ENCODE results near the gene SERPINB11.
"Not testable (repeated sequence)": the region's sequence is repeated elsewhere in the genome, so short reads cannot be mapped to it uniquely, and the experiment has no call there.

Gene SERPINB11

DNA sequence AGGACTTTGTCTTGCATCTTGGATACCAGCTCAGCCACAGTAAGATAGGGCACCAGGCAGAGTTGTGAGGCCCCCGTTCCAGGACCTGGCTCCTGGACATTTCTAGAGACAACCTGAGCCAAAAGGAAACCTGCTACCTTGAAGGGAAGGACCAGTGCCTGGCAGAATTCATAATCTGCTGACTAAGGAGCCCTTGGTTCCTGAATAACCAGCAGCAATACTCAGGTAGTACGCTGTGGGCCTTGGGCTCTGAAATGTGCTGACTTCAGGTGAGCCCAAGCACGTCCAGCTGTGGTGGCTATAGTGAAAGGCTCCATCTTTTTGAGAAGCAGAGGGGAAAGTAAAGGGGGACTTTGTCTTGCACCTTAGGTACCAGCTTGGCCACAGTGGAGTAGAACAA, 28.5 kb downstream of the SERPINB11 start:
- no peak for DNase-seq

DNA sequence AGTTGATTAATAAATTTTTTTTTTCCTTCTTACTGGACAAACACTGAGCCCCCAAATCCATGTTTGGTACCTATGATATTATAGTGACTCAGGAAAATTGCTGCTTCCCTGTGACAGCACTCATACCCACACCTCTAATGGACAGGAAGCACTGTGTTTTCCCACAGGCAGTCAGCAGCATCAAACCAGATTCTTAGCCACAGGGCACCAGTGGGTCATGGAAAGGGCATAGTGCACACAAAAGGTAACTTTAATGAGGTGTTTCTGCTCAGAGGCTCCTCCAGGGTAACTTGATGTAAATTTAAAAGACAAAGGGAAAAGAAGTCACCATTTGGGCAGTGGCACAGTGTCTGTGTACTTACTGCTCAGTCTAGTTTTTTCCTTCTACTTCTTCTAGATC, 34.1 kb downstream of the SERPINB11 start:
- no peak for DNase-seq

DNA sequence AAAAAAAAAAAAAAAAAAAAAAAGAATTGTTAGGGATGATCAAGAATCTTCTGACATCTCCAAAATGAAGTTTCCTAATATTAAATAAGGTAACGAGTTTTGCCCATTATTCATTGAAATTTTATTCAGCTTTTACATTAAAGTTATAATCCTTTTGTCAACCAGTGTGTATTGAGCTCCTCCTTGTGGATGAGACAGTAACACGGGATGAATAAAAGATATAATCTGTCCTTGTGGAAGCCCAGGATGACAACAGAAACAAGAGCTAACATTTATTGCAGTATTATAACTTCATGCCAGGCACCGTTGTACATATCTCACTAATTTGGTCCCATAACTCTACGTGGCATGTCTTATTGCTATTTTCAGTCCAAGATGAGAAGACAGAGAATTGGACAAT, 39.0 kb downstream of the SERPINB11 start:
- no peak for DNase-seq

DNA sequence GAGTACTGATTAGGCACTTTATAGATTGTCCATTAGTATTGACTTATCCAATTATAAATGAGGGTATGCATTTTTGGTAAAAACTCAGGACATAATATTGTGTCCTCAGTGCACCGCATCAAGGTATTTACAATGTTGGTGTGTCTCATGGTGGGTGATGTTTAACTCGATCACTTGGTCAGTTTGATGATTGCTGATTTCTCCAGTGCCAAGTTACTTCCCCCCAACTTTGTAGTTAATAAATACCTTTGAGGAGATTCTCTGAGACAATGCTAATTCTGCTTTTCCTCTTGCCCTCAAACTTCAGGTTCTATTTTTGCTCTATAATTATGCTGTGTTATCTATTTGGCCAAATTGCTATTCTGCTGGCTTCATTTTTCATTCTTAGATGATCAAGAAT, 44.2 kb downstream of the SERPINB11 start:
- DNase-seq: no peak

DNA sequence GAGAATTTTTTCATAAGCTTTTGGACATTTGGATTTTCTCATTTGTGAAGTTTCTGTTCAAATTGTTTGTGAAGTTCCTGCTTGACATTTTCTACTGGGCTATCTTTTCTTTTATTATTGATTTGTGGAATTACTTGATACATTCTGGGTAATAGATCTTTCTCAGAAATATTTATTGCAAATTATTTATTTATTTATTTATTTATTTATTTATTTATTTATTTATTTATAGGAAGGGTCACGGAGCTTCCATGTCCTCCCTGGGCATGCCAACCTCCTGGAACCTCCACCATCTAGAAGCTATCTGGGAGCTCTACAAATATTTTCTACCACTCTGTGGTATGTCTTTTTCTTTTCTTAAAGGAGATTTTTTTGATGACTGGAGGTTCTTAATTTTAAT, 46.7 kb downstream of the SERPINB11 start:
- DNase-seq: no peak

DNA sequence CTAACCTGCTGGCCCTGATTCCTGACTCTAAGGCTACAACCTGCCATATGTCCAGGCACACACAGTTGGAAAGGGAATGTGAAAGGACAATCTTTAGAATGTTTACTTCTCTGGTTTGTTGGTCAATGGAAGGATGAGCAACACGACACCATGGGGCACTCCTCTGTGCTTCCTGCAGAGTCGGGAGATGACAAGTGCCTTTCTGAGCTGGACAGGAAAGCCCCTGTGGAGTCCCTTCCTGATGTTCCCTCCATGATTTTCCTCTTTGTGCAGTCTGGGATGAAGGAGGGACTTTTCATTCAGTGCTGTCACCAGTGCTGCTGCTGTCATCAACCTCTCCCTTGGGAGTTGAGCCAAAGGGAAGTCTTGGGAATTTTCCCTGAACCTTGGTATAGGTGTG, 49.9 kb downstream of the SERPINB11 start:
- DNase-seq: no peak

DNA sequence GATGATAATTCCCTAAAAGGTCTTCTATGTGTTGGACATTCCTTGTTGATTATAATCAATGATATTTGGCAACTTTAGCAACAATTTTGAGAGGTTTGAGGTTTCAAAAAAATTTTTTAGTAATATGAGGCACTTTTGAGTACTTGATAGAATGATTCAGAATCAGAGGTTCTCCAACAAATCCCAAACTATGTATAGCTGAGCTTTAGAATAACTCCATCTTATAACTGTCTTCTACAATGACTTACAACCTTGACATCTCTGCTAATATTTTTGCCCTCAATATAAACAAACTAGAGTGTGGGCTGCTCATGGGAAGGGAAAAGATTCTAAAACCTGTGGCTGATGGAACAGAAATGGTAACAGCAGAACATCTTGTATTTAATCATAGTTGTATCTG, 50.9 kb downstream of the SERPINB11 start:
- no peak for DNase-seq

DNA sequence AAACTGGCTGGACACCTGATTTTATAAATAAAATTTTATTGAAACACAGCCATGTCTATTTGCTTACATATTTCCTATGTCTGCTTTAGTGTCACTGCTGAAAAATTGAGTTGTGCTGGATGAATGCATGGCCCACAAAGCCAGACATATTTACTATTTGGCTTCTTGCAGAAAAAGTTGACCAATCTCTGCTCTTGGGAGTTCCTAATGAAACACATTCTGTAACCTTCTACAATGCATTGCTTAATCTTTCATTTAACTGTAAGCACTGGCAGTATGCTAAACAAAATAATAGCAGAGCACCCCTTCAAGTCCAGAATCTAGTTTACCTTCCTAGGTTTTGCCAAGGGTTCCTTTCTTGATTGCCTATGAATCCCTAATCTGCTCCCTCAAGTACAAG, 54.8 kb downstream of the SERPINB11 start:
- DNase-seq: no peak

DNA sequence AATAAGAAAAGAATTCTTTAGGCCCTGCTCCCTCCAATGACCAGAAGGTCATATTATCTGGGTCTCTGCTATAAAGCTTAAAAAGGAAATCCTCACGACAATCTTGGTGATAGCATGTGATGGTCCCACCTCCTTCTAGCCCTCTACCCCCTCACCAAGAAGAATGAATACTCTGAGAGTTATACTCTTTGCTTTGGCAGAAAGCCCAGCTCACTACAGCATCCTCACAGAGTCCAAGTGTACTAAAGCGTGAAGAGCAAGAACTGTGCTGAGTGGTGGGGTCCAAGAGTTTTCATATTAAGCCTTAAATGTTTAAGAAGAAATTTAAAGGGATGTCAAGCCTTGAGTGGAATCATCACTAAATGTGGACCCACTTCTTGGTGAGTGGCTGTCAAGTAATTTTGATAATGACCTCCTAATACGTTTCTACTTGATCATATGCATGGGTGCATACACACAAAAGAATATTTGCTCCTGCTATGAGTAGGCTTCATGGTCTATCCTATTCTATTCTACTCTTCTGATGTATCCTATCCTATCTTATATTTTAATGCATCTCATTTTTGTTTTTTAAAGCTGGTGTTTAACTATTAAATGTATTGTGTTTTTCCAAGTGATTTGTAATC, 56.0 kb downstream of the SERPINB11 start:
- DNase-seq: no peak

DNA sequence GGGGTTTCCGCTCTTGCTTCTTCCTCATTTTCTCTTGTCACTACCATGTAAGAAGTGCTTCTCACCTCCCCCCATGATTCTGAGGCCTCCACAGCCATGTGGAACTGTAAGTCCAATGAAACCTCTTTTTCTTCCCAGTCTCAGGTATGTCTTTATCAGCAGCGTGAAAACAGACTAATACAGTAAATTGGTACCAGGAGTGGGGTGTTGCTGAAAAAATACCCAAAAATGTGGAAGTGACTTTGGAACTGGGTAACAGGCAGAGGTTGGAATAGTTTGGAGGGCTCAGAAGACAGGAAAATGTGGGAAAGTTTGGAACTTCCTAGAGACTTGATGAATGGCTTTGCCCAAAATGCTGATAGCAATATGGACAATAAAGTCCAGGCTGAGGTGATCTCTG, 57.0 kb downstream of the SERPINB11 start:
- DNase-seq: not testable (repeated sequence)

DNA sequence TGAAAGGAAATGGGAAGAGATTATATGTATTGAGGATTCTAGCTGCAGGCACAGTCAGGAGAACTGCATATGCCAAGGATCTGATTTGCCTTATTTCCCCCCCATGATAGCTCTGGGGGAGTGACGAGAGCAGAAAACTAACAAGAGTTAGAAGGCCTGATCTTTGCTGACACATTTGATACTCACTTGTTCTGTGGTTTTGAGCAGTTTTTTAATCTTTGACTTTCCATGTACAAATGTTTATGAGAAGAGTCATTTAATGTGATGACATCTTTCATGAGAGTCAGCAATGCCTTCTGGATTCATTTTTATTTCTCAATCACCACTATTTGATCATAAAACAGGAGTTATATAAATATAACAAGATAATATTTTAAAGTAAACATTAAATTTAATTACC, 59.8 kb downstream of the SERPINB11 start:
- no peak for DNase-seq

DNA sequence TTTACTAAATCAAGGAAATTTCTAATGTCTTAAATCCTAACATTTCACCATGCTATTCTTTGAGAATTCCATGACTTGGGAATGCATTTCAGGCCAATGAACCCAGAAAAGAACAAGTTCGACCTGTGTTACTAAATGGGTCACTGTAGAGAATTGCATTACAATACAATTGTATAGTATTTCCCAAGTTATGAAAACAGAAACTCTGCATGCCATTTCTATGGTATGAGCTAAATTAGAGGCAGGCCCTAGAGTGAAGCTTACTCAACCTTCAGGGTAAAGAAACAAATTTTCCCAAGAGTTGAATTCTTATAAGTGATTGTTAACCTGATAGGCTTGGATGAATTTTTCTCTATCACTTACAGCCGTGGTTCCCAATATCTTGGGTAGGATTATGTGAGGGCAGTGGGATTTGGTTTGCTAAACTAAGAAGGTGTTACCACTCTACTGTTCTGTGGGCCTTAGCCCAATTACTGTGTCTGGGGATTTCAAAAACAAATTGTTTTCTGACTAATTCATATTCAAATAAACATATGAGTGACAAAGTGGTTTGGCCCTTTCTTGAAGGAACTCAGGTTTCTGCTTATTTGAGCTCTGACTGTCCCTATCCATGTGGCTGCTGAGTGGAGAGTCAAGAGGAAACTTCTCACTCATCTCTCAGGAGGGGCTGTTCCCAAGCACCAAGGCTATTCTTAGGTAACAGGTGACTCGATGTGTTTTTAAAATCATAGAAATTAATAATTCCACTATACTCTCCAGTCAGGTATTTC, 61.3 kb downstream of the SERPINB11 start:
- DNase-seq: no peak

DNA sequence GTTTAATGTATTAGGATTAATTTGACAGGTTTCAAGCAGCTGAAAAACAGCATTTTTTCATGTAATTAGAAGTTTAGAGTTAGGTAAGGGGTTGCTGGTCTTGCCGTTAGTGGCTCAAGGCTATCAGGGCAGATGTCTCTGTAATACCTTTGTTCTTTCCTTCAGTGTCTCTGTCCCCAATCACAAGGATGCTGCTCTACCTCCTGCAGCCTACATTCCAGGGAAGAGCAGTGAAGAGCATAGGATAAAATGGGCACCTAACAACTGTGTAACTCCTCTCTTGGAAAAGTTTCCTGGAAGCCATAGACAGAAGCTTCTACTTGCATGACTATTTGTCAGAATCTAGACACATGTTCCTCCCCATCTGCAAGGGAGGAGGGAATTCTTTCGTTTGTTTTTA, 63.1 kb downstream of the SERPINB11 start:
- no peak for DNase-seq
